Stimulated activated CD8-positive, alpha-beta memory T cell treated with anti-CD3 and anti-CD28 coated beads, Interleukin-7, amount 100 ng/mL, for 48 hours (primary cell): ENCODE results near the gene KRTAP4-9.
"Not testable (repeated sequence)": the region's sequence is repeated elsewhere in the genome, so short reads cannot be mapped to it uniquely, and the experiment has no call there.

Experiments used
- DNase-seq, 2 donors: peaks; one replicate each; pipeline ENCODE4 v3.0.0-alpha.2; 2020; ENCODE audit warnings: low read depth in 1 of 2; ENCODE audit errors: extremely low read depth in 1 of 2

Gene KRTAP4-9

DNA sequence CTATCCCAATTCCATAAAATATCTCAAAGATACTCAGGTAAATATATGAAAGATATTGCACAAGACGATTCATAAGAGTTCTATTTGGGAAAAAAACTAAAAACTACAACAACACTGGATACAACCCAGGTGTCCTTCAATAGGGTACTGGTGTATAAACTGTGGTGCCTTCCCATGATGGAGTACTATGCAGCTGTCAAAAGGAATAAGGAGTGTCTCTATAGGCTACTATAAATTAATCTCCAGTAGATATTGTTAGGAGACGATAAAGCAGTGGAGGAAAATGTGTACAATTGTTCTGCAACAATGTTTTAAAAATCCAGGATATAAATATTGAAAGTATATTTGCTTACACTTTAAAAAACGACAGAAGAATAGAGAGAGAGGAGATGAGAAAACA is 21.2 kb downstream of the KRTAP4-9 start:
- DNase-seq, result no peak

DNA sequence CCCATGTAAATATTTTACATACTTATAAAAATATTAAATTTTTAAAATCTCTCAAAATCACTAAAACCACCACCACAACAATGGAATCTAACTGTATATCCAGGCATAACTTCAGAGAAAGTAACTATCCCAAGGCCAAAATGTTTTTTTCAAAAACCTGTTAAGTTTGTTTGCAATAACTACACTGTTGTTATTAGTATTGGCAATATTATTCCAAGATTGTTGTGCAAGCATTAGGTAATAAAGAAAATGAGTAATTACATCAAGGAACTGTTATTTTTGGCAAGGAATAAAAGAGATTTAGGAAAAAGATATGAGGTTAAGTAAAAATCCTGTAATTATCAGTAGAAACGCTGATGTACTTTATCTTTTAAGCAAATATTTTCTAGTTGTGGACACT is 22.2 kb downstream of the KRTAP4-9 start:
- DNase-seq, result no peak

DNA sequence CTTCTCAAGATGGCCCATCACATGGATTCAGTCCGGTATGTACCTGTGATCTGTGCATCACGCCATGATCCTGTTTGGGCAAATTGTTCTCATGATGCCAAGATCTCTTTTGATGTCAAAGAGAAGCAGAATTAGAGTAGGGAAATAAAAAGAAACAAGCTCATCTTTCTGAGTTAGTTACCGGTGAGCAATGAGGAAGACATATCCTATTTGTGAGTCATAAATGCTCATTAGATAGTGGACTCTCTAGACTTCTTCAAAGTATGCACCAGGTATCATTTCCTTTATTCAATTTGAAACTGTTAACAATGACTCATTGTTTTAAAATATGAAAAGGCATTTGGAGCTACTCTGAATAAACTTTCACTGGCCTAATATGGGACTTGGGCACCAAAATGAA is 26.8 kb downstream of the KRTAP4-9 start:
- DNase-seq, result no peak

DNA sequence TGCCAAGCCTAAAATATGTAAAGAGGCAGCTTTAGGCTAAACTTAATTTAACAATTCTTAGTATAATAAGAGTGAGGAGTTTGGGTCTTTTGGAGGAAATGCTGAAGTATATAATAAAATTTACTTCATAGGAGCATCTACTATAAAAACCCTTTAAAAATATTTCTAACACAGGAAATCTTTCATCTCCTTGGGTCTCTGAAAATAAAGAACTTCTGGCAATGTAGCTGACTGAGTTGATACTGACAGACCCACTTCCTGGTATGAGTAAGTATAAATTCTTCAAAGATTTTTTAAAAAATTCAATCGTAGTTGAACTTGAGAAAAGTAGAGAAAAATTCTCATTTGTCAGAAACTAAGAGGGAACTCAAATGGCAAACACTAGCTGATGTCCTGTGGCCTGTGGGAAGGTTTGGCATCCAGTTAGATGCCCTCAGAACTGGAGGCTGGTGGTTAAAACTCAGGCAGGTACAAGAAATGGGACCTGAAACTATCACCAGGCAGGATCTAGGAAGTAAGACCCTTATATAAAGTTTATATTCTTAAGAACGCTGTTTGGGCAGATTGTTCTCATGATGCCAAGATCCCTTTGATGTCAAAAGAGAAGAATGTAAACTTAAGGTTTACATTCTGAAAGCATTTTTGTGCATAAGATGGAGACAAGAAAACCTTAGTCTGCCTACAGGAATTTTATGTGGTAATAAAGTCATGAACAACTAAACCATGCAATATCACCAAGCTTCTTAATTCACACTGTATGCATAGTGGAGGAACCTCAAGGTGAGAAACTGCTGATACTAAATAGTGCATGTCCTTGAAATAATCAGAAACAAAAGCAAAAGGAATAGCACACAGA is 28.9 kb downstream of the KRTAP4-9 start:
- DNase-seq, result no peak

DNA sequence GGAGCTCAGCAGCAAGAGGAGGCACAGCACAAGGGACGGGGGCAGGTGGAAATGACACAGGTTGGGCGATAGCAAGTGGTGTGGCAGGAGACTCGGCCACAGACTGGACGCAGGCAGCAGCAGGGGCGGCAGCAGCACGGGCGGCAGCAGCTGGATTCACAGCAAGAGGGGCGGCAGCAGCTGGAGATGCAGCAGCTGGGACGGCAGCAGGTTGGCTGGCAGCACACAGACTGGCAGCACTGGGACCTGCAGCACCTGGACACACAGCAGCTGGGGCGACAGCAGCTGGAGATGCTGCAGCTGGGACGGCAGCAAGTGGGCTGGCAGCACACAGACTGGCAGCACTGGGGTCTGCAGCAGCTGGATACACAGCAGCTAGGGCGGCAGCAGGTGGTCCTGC is 34.7 kb downstream of the KRTAP4-9 start:
- DNase-seq, result not testable (repeated sequence)

DNA sequence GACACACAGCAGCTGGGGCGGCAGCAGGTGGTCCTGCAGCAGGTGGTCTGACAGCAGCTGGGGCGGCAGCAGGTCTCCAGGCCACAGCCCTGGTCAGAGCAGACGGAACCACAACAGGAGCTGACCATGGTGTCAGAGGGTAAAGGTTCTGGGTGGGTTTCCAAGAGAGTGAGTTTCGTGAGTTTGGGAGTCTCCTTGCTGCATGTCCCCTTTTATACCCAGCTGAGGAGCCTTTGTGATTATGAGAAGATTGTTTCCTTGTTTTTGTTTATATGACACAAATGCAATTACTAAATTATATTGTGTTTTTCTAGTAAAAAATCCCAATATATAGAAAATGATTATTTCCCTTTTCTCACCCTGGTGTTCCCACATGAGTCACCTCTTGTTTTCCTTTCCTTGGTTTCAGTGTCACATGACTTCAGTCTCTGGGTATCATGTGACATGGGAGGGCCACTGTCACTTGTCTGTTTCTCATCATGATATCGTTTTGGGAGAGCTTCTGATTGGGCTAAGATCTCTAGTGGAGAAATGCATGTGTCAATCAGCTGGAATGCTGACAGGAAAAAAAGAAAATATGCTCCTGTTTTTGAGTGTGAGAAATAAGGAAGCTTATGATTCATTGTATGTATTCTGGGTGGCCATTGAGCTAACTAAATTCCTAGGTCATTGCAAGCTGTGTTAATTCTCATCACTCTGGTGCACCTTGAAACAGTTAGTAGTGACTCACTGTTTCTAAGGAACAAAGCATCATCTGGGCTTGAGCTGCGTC is 35.4 kb downstream of the KRTAP4-9 start, which contains the start of gene KRTAP4-6:
Gene KRTAP4-6, minus strand, starts transcription at position 185 of the 772 bp plus-strand sequence. Its CDS starts 57 bp downstream, at position 128.
- DNase-seq, result no peak

DNA sequence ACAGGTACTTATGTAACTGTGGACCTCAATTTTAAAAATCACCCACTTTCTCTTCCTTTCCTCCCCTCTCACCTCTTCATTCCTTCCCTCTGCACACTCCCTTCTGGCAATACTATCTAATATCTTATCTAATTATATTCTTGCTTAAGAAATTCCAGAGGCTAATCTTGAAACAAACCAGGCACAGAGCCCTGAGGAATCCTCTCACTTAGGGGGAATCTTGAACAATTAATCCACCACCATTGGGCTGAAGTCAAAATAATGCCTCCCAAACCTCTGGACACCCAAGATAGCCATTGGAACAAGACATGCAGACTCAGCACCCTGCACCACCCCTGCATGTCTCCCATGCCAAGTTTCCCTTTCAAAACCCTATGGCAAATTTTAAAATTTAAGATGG is 36.2 kb downstream of the KRTAP4-9 start:
- no peak for DNase-seq

DNA sequence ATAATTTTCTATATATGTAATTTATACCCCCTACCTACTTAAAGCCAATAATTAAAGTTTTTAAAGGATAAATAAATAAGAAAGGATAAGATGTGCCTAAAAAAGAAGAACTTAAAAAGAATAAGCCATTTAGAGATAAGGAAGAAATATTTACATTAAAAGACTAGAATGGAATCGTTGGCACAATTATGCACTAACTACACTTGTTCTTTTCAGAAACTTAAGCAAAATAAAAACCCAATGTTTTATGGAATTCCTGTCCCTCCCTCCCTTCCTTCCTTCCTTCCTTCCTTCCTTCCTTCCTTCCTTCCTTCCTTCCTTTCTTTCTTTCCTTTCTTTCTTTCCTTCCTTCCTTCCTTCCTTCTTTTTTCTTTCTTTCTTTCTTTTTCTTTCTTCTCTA is 39.7 kb downstream of the KRTAP4-9 start:
- DNase-seq, result no peak

DNA sequence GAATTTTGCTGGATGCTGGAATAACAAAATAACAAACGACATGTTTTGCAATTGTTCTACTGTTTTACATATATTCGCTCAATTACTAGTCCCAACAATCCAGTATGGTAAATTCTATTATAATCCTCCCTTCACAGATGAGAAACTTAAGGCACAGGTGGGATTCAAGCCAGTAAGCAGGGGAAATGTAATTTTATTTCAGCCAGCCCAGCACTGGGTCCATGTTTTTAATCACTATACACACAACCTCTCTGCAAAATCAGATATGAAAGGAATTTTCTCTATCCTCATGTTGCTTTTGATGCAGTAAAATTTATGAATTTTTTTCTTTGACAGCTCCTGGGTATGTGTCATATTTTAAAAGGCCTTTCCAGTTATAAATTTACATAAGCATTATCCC is 40.1 kb downstream of the KRTAP4-9 start:
- DNase-seq, result no peak

DNA sequence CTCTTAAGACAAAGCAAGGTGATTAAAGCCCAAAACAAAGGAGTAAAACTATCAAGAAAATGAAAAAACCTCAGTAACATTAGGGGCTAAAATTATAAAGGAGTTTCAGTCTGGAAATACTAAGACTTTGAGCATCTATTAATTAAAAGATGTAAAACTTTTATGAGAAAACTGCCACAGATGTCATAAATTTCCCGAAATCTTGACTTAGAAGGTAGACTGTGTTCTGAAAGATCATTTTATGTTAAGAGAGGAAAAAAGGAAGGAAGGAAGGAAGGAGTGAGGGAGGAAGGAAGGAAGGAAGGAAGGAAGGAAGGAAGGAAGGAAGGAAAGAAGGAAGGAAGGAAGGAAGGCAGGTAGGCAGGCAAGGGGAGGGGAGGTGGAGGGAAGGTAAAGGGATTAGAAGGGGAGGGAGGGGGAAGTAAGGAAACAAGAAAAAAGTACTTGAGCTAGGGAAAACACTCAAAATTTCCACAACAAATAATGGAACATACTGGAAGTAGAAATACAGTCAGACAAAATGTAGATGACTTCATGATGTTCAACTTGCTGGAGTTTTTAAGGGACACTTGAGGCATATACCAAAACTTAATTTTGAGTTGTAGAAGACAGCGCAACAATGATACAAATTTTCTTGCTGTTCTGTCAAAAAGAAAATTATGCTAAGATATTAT is 42.5 kb downstream of the KRTAP4-9 start:
- DNase-seq, result no peak

DNA sequence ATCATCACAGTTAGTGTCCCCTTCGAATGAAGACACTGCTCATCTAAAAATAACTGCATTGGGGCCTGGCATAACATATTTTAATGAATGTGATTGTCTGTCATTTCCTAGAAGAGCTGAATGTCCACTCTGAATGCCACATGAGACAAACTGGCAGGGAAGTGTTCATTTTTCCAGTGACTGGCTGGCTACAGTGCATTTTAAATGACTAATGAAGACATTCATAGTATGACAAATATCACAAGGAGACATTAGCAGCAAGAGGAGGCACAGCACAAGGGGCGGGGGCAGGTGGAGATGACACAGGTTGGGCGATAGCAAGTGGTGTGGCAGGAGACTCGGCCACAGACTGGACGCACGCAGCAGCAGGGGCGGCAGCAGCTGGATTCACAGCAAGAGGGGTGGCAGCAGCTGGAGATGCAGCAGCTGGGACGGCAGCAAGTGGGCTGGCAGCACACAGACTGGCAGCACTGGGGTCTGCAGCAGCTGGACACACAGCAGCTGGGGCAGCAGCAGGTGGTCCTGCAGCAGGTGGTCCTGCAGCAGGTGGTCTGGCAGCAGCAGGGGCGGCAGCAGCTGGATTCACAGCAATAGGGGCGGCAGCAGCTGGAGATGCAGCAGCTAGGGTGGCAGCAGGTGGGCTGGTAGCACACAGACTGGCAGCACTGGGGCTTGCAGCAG is 43.9 kb downstream of the KRTAP4-9 start:
- DNase-seq, result not testable (repeated sequence)

DNA sequence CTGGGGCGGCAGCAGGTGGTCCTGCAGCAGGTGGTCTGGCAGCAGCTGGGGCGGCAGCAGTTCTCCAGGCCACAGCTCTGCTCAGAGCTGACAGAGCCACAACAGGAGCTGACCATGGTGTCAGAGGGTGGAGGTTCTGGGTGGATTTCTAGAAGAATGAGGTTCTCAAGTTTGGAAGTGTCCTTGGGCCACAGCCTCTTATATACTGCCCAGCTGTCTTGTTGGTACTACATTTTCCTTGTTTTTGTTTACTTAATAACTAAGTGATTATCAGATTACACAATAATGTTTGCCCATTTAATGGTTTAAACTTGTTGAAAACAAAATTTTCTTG is 44.4 kb downstream of the KRTAP4-9 start, which contains the start of gene KRTAP4-5:
Gene KRTAP4-5, minus strand, starts transcription at position 174 of the 334 bp plus-strand sequence. Its CDS starts 58 bp downstream, at position 116.
- DNase-seq, result no peak

DNA sequence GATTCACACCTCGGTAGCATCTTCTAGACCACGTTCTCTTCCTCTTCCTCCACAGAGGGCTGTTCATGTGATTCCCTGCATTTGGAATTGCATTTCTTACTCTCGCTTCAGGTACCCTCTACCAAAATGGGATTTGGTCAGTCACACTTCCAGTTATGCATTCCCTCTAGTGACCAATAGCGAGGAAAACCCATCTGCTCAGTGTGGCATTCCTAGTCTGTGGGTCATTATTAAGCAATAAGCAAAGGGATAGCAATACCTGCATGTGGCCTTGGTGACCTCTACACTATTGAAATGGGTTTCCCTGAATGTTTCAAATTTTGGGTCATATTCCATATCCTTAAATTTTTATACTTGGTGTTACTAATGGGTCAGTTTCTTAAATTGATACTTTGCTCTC is 44.8 kb downstream of the KRTAP4-9 start:
- DNase-seq, result no peak

DNA sequence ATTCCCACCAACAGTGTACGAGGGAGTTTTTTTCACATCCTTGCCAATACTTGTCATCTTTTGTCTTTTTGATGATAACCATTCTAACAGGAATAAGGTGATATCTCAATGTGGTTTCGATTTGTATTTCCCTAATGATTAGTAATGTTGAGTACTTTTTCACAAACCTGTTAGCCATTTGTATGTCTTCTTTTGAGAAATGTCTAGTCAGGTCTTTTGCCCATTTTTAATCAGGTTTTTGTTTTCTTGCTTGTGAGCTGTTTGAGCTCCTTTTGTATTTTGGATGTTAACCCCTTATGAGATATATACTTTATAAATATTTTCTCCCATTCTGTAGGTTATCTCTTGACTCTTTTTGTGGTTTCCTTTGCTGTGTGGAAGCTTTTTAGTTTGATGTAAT is 46.3 kb downstream of the KRTAP4-9 start:
- no peak for DNase-seq

DNA sequence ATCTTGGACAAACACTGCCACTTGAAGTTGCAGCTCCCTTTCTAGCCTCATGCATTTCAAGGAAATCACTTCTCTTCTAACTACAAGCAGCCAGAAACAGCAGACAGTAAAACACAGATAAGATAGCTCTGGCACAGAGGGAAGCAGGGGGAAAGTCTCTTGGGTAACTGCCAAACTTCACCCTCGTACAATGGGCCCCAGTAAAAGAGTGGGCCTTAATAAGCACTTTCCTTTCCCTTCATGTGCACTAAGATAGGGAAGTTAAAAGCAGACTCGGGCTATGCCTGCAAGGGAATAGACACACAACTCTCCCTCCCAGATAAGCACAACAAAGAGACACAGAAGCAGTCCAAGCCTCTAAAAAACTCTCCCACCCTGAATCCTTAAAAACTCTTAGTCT is 48.7 kb downstream of the KRTAP4-9 start:
- DNase-seq, result no peak
